ENCODE measurements around the gene TOR1AIP2. TPM values are rescaled to one million over a fixed set of nuclear protein-coding genes. Genes with fewer than 3 reads are reported as not detected.

Gene TOR1AIP2
- total RNA-seq, 1 experiment from 2014 or later = 142 TPM

GRCh38 chr1:179793281-179793680 is 84.3 kb downstream of the TOR1AIP2 start:
- H3F3A ChIP-seq (ENCODE audit: insufficient read depth, low read depth) = no peaks in the 10 kb centered on the region
- H3K4me2 ChIP-seq = no peak overlapping the region
- no peaks in the 10 kb centered on the region for H4K20me1 ChIP-seq (ENCODE audit: insufficient read depth)
- TF ChIP-seq CTCF (conservative IDR thresholded peaks at IDR 0.05) (no peak), EZH2 (IDR thresholded peaks at IDR 0.05; ENCODE audit: low read depth) (no peak)
- BruUV-seq (replicated peaks) = no TSS peak
- H3K36me3 ChIP-seq (ENCODE audit: low read depth) = no peaks in the 10 kb centered on the region
- H3K79me2 ChIP-seq (ENCODE audit: low read depth) = no peaks in the 10 kb centered on the region
- ChIA-PET CTCF (no interaction called here), POLR2A (ENCODE audit: unreplicated experiment) (interaction anchor here (0.5 kb wide), 1 partner anchor 258 kb away, joined by 4 read pairs; no protein-coding TSS in a partner anchor)
- no peak overlapping the region for H3K4me3 ChIP-seq
- no peak overlapping the region for H2AFZ ChIP-seq
- no peaks in the 10 kb centered on the region for H3K9me2 ChIP-seq (ENCODE audit: insufficient read depth)
- H3K27me3 ChIP-seq (ENCODE audit: insufficient read depth, low read depth) = peaks cover 13% of the 10 kb centered on the region; the same call in 1 of the 2 replicates
- no peaks in the 10 kb centered on the region for H3K9me3 ChIP-seq (ENCODE audit: insufficient read depth, low read depth)
- intact Hi-C loops (cut with micrococcal nuclease; ENCODE audit: unreplicated experiment) = no loop called here
- DNase-seq = no peak
- no peak overlapping the region for H3K27ac ChIP-seq
- H3K4me1 ChIP-seq (replicated peaks; ENCODE audit: insufficient read depth) = no peaks in the 10 kb centered on the region

Other genes with a start within 250 kb of the TOR1AIP2 start
- gene FAM163A, start 134.5 kb downstream of the TOR1AIP2 start, total RNA-seq (2021) = not detected in 2 replicates
- 23.5 and 24.4 TPM in 2 replicates for gene TOR1AIP1, start 4.5 kb upstream of the TOR1AIP2 start, total RNA-seq (2021)
- 27.0 and 30.6 TPM in 2 replicates for gene CEP350, start 77.0 kb upstream of the TOR1AIP2 start, total RNA-seq (2021)

All from PC-9 (cell line).